Smooth muscle cell of trachea (primary cell): Measurements from ENCODE around the gene MMS19. TPM values are rescaled to one million over a fixed set of nuclear protein-coding genes. Genes with fewer than 3 reads are reported as not detected.

ENCODE experiments used
- total RNA-seq: library from RNA; depleted of rRNA; stranded (reverse); fragments of >200 nt; gene quantifications from 2 replicates; pipeline ENCODE4 v1.2.1, GENCODE V29; 2014

The MMS19 gene, protein sequence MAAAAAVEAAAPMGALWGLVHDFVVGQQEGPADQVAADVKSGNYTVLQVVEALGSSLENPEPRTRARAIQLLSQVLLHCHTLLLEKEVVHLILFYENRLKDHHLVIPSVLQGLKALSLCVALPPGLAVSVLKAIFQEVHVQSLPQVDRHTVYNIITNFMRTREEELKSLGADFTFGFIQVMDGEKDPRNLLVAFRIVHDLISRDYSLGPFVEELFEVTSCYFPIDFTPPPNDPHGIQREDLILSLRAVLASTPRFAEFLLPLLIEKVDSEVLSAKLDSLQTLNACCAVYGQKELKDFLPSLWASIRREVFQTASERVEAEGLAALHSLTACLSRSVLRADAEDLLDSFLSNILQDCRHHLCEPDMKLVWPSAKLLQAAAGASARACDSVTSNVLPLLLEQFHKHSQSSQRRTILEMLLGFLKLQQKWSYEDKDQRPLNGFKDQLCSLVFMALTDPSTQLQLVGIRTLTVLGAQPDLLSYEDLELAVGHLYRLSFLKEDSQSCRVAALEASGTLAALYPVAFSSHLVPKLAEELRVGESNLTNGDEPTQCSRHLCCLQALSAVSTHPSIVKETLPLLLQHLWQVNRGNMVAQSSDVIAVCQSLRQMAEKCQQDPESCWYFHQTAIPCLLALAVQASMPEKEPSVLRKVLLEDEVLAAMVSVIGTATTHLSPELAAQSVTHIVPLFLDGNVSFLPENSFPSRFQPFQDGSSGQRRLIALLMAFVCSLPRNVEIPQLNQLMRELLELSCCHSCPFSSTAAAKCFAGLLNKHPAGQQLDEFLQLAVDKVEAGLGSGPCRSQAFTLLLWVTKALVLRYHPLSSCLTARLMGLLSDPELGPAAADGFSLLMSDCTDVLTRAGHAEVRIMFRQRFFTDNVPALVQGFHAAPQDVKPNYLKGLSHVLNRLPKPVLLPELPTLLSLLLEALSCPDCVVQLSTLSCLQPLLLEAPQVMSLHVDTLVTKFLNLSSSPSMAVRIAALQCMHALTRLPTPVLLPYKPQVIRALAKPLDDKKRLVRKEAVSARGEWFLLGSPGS
- 87.3 and 97.9 TPM in 2 replicates for total RNA-seq

DNA sequence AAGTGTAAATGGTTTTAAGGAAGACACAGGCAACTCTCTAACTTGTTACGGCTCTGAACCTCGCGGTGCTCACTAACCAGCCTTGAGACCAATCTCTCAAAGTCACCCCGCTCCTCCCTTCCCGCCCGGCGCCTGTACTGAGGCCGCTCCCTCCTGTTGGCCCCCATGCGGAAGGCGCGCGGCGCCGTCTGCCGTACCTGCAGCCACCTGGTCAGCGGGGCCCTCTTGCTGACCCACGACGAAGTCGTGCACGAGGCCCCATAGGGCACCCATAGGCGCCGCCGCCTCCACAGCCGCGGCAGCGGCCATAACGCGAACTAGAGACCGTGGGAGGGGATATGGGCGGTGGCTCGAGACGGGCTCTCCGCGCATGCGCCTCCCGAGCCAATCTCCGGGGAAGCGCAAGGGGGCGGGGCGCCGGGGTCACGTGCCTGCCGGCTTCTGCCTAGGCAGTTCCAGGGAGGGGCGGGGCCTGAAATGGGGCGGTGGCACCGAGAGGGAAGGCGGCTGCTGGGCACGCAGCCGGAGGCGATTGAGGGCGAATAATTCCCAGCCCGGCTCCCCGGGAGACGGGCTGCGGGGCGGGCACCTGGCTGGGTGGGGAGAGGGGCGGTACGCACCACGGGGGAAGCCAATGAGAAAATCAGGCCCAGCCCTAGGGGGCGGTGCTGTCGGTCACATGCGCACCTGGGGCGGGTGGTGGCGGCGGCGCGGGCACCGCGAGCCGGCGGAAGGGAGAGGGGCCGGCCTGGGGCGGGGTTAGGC lies at the start of gene MMS19:
Gene MMS19 (minus strand): TSS at position 347 of the 765 bp plus-strand sequence. CDS start 38 bp downstream, at position 309.

DNA sequence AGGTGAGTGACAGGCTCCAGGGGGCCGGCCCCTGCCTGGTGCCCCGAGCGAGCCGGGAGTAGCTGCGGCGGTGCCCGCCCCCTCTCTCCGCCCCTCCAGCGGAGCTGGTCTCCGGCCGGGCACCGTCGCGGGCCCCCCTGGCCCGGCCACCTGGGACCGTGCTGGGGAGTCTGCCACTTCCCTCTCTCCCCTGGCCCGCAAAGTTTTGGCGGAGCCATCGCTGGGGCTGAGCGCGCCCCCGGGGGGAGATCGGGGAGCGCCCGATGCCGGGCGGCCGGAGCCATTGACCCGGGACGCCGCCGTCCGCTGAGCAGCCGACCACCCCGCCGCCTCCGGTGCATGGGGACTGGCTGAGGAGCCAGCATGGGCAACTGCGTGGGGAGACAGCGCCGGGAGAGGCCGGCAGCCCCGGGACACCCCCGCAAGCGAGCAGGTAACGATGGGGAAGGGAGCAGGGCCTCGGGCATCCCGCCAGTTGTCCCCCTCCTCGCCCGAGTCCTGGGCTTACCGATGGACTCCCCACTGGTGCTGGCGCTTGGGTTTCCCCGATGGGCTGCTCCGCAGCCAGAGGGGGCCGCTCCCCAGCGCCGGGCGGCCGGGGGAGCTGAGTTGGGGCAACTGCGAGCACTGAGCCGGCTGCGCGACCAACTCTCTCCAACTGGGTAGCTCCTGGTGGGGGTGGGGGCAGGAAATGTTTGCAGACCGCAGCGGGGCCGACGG lies 779 bp upstream of the MMS19 start, which contains the start of gene UBTD1:
Gene UBTD1 (plus strand): TSS at position 84 of the 720 bp plus-strand sequence. CDS start 280 bp downstream, at position 364.

DNA sequence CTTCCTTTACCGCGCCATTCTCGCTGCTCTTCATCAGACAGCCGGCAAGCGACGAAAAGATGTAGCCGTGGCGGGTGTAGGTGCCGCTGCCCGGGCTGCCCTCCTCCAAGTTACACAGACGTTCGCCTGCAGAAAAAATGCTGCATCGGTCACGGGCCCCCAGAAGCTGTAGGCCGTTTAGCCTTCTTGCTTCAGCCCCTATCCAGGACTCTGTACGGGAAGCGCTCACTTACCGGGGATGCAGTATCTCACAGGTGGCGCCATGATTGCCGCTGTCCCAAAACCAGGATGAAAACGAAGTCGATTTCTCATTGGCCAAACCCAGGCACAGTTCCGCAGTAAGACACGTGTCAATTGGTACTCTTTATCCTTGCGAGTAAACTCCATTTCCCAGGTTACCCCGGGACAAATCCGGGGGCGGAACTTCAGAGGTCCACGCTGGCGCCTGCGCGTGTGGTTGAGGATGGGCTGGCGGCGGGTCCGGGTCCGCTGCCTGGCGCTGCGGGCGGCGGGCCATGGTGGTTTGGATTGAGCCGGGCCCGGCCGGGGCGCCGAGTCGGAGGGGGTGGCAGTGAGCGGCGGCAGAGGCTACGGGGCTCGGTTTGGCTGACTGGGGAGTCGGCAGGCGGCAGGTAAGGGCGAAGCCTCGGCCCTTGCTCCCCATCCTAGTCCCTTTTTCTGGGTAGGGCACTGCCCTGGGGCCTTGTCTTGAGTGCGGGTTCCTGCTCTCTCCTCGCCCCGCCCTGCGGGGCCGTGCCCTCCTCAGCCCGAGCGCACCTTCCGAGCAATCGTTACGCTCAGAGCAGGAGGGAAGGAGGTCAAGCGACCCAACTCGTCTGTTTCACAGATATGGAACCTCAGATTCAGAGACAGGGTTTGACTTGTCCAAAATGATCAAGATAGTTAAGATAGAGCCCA lies 52.2 kb downstream of the MMS19 start, which contains the start of the genes EXOSC1 and ZDHHC16:
Gene EXOSC1 (minus strand): TSS at position 285 of the 918 bp plus-strand sequence. CDS start 21 bp downstream, at position 264.
Gene ZDHHC16 (plus strand): TSS at position 454 of the 918 bp plus-strand sequence. CDS start 5,501 bp downstream, outside the sequence.

DNA sequence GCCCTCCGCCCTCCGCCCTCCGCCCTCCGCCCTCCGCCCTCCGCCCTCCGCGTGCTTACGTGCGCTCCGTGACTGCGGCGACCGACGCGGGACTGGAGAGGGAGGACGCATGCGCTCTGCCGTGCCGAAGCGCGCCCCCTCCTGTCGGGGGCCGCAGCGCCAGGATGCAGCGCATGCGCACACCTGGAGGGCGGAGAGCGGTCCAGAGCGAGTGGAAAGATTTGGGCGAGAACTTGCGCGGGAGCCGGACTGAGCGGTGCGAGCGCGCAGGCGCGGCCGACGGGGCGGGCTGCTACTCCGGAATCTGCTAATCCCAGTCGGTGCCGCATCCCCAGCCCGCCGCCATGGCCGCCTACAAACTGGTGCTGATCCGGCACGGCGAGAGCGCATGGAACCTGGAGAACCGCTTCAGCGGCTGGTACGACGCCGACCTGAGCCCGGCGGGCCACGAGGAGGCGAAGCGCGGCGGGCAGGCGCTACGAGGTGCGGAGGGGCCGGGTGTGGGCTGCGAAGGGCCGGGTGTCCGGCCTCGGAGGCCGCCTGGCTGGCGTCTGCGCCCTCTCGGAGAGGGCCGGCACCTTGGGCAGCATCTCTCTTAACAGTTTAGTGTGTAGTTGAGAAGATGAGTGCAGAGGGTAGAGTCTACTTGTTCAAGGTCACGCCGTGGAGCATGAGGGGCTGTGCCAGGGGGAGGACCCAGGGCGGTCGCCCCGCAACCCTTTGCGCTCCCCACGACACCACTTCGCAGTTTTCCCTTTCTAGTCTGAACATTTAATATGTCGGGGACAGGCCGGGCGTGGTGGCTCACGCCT lies 72.1 kb downstream of the MMS19 start, which contains the start of gene PGAM1:
Gene PGAM1 (plus strand): TSS at position 228 of the 812 bp plus-strand sequence. CDS start 117 bp downstream, at position 345.

Other genes starting within 250 kb of the MMS19 start
- 3.5 and 11.5 TPM in 2 replicates for gene ARHGAP19, start 205.8 kb downstream of the MMS19 start, total RNA-seq
- 3.3 and 3.8 TPM in 2 replicates for gene FRAT1, start 179.2 kb downstream of the MMS19 start, total RNA-seq
- gene FRAT2, start 163.7 kb downstream of the MMS19 start, total RNA-seq = 4.2 and 5.8 TPM in 2 replicates
- gene RRP12, start 97.1 kb downstream of the MMS19 start, total RNA-seq = 11.8 and 17.9 TPM in 2 replicates
- gene PGAM1, start 72.2 kb downstream of the MMS19 start, total RNA-seq = 450 and 544 TPM in 2 replicates
- gene EXOSC1, start 52.4 kb downstream of the MMS19 start, total RNA-seq = 40.2 and 41.9 TPM in 2 replicates
- 42.6 and 59.0 TPM in 2 replicates for gene ZDHHC16, start 52.2 kb downstream of the MMS19 start, total RNA-seq
- 17.2 and 36.2 TPM in 2 replicates for gene UBTD1, start 502 bp upstream of the MMS19 start, total RNA-seq
- gene ANKRD2, start 74.4 kb upstream of the MMS19 start, total RNA-seq = 0.50 and 2.3 TPM in 2 replicates
- 1.3 and 3.3 TPM in 2 replicates for gene HOGA1, start 86.0 kb upstream of the MMS19 start, total RNA-seq
- 0.15 TPM in 1 of 2 replicates, not detected in the other for gene C10orf62, start 91.3 kb upstream of the MMS19 start, total RNA-seq
- gene MORN4, start 135.1 kb upstream of the MMS19 start, total RNA-seq = 3.3 and 3.5 TPM in 2 replicates
- gene PI4K2A, start 142.2 kb upstream of the MMS19 start, total RNA-seq = 24.3 and 40.2 TPM in 2 replicates
- gene AVPI1, start 188.8 kb upstream of the MMS19 start, total RNA-seq = 46.0 and 91.5 TPM in 2 replicates
- gene MARVELD1, start 215.3 kb upstream of the MMS19 start, total RNA-seq = 41.4 and 47.4 TPM in 2 replicates
- gene ZFYVE27, start 238.7 kb upstream of the MMS19 start, total RNA-seq = 20.9 and 23.3 TPM in 2 replicates